RWPE2 (cell line): ENCODE data around the gene NKAIN2.

Experiments
- ATAC-seq: fragments of 200-7000 bp; cut with Tn5 transposase; 3 replicates; pipeline ENCODE4 v1.9.1; 2021; ENCODE audit warnings: low read depth
- DNase-seq: peaks from one replicate; pipeline ENCODE4 v3.0.0-alpha.2; 2020; ENCODE audit warnings: low spot score
- H3K27ac ChIP-seq: fragments of 450-650 bp; 2 replicates; pipeline ENCODE4 v1.5.1; 2017; ENCODE audit warnings: mild to moderate bottlenecking; ENCODE audit not compliant: poor library complexity, severe bottlenecking
- H3K27me3 ChIP-seq: fragments of 250-450 bp; sonication (Bioruptor Pico); 2 replicates; pipeline ENCODE4 v1.5.1; 2021; ENCODE audit warnings: mild to moderate bottlenecking, moderate library complexity; ENCODE audit not compliant: insufficient read depth, poor library complexity, severe bottlenecking
- H3K36me3 ChIP-seq: fragments of 250-450 bp; sonication (Bioruptor Pico); 2 replicates; pipeline ENCODE4 v1.5.1; 2020; ENCODE audit warnings: low read depth, mild to moderate bottlenecking, moderate library complexity
- H3K4me1 ChIP-seq: fragments of 250-450 bp; sonication (Bioruptor Pico); 2 replicates; pipeline ENCODE4 v1.5.1; 2021; ENCODE audit warnings: mild to moderate bottlenecking, moderate library complexity; ENCODE audit not compliant: insufficient read depth, poor library complexity, severe bottlenecking
- H3K4me3 ChIP-seq: fragments of 250-450 bp; sonication (Bioruptor Pico); 2 replicates; pipeline ENCODE4 v1.5.1; 2021; ENCODE audit warnings: mild to moderate bottlenecking, moderate library complexity; ENCODE audit not compliant: severe bottlenecking
- H3K9me3 ChIP-seq: fragments of 250-450 bp; sonication (Bioruptor Pico); 2 replicates; pipeline ENCODE4 v1.5.1; 2021; ENCODE audit warnings: mild to moderate bottlenecking, moderate library complexity; ENCODE audit not compliant: severe bottlenecking
- CTCF ChIP-seq: fragments of 450-650 bp; IDR thresholded peaks from one replicate; pipeline ENCODE4 v1.5.1; 2017; ENCODE audit warnings: mild to moderate bottlenecking, moderate library complexity; ENCODE audit not compliant: poor library complexity, severe bottlenecking

NKAIN2 gene

GRCh38 chr6:124319410-124319809, 515.7 kb downstream of the NKAIN2 start:
- Histone ChIP-seq H3K4me3 (no peak overlapping the region), H3K36me3 (no peaks in the 10 kb centered on the region), H3K27ac (no peak overlapping the region), H3K27me3 (no peaks in the 10 kb centered on the region), H3K9me3 (no peaks in the 10 kb centered on the region), H3K4me1 (no peaks in the 10 kb centered on the region)
- no peak for TF ChIP-seq CTCF
- DNase-seq (no peak), ATAC-seq (no peak)

DNA sequence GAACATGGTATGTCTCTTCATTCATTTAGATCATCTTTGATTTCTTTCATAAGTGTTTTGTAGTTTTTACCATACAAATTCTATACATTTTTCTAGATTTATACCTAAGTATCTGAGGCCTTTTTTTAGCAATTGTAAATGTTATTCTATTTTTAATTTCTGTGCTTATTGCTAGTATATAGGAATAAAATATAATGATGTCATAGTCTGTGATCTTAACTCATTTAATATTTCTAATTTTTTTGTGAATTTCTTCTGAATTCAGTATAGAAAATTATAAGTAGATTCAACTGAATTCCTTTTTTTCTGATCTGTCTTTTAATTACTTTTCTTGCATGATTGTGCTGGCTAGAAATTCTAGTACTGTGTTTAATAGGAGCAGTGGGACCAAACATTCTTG, 520.6 kb downstream of the NKAIN2 start:
- Histone ChIP-seq H3K4me1 (no peaks in the 10 kb centered on the region), H3K9me3 (no peaks in the 10 kb centered on the region), H3K27ac (no peak overlapping the region), H3K4me3 (no peak overlapping the region), H3K27me3 (no peaks in the 10 kb centered on the region), H3K36me3 (no peaks in the 10 kb centered on the region)
- no peak for ATAC-seq
- no peak for TF ChIP-seq CTCF
- no peak for DNase-seq

GRCh38 chr6:124330197-124330596, 526.5 kb downstream of the NKAIN2 start:
- H3K27me3 ChIP-seq = no peaks in the 10 kb centered on the region
- no peak overlapping the region for H3K4me3 ChIP-seq
- no peaks in the 10 kb centered on the region for H3K36me3 ChIP-seq
- no peaks in the 10 kb centered on the region for H3K4me1 ChIP-seq
- H3K9me3 ChIP-seq = no peaks in the 10 kb centered on the region
- ATAC-seq = no peak
- TF ChIP-seq CTCF = no peak
- H3K27ac ChIP-seq = no peak overlapping the region
- no peak for DNase-seq

DNA sequence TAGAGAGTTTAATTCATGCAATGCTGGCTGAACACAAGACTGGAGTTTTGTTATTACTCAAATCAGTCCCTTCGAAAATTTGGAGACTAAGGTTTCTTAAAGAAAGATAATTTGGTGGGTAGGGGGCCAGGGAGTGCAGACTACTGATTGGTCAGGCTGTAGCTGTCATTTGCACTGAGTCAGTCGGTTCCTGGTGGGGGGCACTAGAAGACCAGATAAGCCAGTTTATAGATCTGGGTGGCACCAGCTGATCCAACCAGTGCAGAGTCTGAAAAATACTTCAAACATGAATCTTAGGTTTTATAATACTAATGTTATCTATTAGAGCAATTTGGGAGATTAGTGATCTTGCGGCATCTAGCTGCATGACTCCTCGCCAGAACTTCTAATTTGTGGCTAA, 530.7 kb downstream of the NKAIN2 start:
- H3K9me3 ChIP-seq = no peaks in the 10 kb centered on the region

More for the DNA sequence above, 530.7 kb downstream of the NKAIN2 start:
- DNase-seq (no peak), ATAC-seq (no peak)
- Histone ChIP-seq H3K27me3 (no peaks in the 10 kb centered on the region), H3K27ac (no peak overlapping the region), H3K4me1 (no peaks in the 10 kb centered on the region), H3K4me3 (no peak overlapping the region), H3K36me3 (no peaks in the 10 kb centered on the region)
- TF ChIP-seq CTCF = no peak
